ENCODE data around the gene ST8SIA6. TPM values are rescaled to one million over a fixed set of nuclear protein-coding genes. Genes with fewer than 3 reads are reported as not detected.
A peak's percentile ranks its signal among the peaks of the same experiment; 100 is the strongest.

Gene ST8SIA6
- total RNA-seq, 1 donor from 2014 or later = 12.5 TPM

- DNase-seq (no peak), ATAC-seq (no peak)
- TF ChIP-seq, protein P1, sequence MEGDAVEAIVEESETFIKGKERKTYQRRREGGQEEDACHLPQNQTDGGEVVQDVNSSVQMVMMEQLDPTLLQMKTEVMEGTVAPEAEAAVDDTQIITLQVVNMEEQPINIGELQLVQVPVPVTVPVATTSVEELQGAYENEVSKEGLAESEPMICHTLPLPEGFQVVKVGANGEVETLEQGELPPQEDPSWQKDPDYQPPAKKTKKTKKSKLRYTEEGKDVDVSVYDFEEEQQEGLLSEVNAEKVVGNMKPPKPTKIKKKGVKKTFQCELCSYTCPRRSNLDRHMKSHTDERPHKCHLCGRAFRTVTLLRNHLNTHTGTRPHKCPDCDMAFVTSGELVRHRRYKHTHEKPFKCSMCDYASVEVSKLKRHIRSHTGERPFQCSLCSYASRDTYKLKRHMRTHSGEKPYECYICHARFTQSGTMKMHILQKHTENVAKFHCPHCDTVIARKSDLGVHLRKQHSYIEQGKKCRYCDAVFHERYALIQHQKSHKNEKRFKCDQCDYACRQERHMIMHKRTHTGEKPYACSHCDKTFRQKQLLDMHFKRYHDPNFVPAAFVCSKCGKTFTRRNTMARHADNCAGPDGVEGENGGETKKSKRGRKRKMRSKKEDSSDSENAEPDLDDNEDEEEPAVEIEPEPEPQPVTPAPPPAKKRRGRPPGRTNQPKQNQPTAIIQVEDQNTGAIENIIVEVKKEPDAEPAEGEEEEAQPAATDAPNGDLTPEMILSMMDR (IDR thresholded peaks at IDR 0.05) = no peak
- Histone ChIP-seq H3K4me1 (peaks cover 11% of the 10 kb centered on the region), H3K4me3 (no peak overlapping the region), H3K27ac (no peak overlapping the region), H3K9me3 (no peaks in the 10 kb centered on the region), H3K36me3 (no peaks in the 10 kb centered on the region), H3K27me3 (ENCODE audit: low read depth) (no peaks in the 10 kb centered on the region)
- intact Hi-C loops (cut with DNase I) = no loop called here
Observed at GRCh38 chr10:17351506-17351905, 102.9 kb downstream of the ST8SIA6 start.

- no peaks in the 10 kb centered on the region for H3K36me3 ChIP-seq
- intact Hi-C loops (cut with DNase I) = no loop called here
- TF ChIP-seq, protein P1 (IDR thresholded peaks at IDR 0.05) = no peak
- no peak overlapping the region for H3K27ac ChIP-seq
- no peaks in the 10 kb centered on the region for H3K27me3 ChIP-seq (ENCODE audit: low read depth)
- no peaks in the 10 kb centered on the region for H3K9me3 ChIP-seq
- H3K4me1 ChIP-seq = peaks cover 11% of the 10 kb centered on the region
- ATAC-seq = no peak
- H3K4me3 ChIP-seq = no peak overlapping the region
- DNase-seq = no peak
Observed at GRCh38 chr10:17349717-17350116, 104.7 kb downstream of the ST8SIA6 start.

DNA sequence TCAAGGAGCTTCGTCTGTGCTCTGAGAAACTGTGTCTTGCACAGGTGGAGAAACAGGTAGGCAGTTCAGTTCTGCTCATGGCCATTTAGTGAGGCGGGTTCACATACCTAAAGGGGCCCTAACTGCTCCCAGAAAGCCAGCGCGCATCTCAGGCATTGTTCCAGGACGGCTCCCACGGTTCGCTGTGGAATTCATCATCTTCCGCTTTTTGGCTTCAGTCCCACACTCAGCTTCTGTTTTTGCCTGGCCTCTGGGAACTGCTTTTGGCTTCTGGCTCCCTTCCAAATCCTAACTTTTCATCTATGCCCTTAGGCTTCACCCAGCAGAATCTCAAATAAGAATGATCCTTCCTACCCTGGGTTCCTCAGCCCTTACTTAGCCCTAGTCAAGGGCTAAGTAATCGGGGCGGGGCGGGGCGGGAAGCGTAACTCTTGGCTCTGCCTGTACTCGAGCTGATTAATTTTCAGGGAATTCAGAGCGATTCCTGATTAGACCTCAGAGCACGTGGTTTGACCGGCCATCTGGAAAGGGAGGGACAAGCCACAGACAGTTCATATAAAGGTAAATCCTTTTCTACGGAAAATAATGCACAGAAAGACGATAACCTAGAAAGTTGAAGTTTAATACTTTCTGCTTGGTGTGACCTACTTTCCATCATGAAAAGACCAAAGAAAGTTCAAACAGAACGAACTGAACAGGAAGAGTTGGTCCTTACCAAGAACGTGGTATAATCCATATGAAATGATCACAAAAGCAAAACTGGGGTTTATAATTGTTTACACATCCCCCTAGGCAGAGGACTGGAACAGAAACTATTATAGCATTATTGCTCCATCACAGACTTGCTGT, 105.7 kb downstream of the ST8SIA6 start:
- DNase-seq (no peak), ATAC-seq (peak; percentile 51 to 61)
- peak overlapping the region; percentile 24 for H3K4me3 ChIP-seq
- no peaks in the 10 kb centered on the region for H3K9me3 ChIP-seq
- H3K4me1 ChIP-seq = peaks cover 11% of the 10 kb centered on the region
- intact Hi-C loops (cut with DNase I) = no loop called here
- no peaks in the 10 kb centered on the region for H3K36me3 ChIP-seq
- no peaks in the 10 kb centered on the region for H3K27me3 ChIP-seq (ENCODE audit: low read depth)
- TF ChIP-seq, protein P1 (IDR thresholded peaks at IDR 0.05) = no peak
- H3K27ac ChIP-seq = no peak overlapping the region

- H3K27me3 ChIP-seq (ENCODE audit: low read depth) = no peaks in the 10 kb centered on the region
- no peak for DNase-seq
- ATAC-seq = no peak
- intact Hi-C loops (cut with DNase I) = no loop called here
- H3K27ac ChIP-seq = no peak overlapping the region
- no peaks in the 10 kb centered on the region for H3K9me3 ChIP-seq
- peaks cover 11% of the 10 kb centered on the region for H3K4me1 ChIP-seq
- H3K4me3 ChIP-seq = no peak overlapping the region
- TF ChIP-seq, protein P1 (IDR thresholded peaks at IDR 0.05) = no peak
- H3K36me3 ChIP-seq = no peaks in the 10 kb centered on the region
Observed at GRCh38 chr10:17348011-17348500, 106.3 kb downstream of the ST8SIA6 start.

DNA sequence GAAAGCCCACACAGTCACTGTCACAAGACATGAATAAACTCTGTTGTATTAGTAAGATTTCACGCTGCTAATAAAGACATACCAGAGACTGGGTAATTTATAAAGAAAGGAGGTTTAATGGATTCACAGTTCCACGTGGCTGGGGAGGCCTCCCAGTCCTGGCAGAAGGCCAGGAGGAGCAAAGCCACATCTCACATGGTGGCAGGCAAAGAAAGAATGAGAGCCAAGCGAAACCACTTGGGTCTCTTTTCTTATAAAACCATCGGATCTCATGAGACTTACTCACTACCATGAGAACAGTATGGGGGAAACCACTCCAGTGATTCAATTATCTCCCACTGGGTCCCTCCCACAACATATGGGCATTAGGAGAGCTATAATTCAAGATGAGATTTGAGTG, 110.2 kb downstream of the ST8SIA6 start:
- H3K9me3 ChIP-seq = peaks cover 15% of the 10 kb centered on the region
- H3K27ac ChIP-seq = no peak overlapping the region
- TF ChIP-seq, protein P1 (IDR thresholded peaks at IDR 0.05) = no peak
- DNase-seq (no peak), ATAC-seq (no peak)
- H3K4me1 ChIP-seq = peaks cover 10% of the 10 kb centered on the region
- no peaks in the 10 kb centered on the region for H3K36me3 ChIP-seq
- intact Hi-C loops (cut with DNase I) = no loop called here
- no peaks in the 10 kb centered on the region for H3K27me3 ChIP-seq (ENCODE audit: low read depth)
- H3K4me3 ChIP-seq = no peak overlapping the region

Data from lower lobe of right lung (tissue), 2 donors.